H9 (cell line): ENCODE measurements around the gene DCN. TPM values are rescaled to one million over a fixed set of nuclear protein-coding genes. Genes with fewer than 3 reads are reported as not detected.

ENCODE experiments used
- DNase-seq: peaks from one replicate; pipeline ENCODE4 v3.0.0-alpha.2; 2017
- H2AFZ ChIP-seq: one replicate; pipeline ENCODE4 v1.6.1; 2013; ENCODE audit warnings: mild to moderate bottlenecking, low read length, control low read depth, moderate library complexity
- H2AK5ac ChIP-seq: 2 replicates; pipeline ENCODE4 v1.6.1; 2013; ENCODE audit warnings: low read length, control low read depth, mixed read lengths; ENCODE audit not compliant: insufficient read length
- H2BK120ac ChIP-seq: one replicate; pipeline ENCODE4 v1.6.1; 2013; ENCODE audit warnings: low read depth, mild to moderate bottlenecking, low read length, control low read depth, inconsistent platforms; ENCODE audit not compliant: poor library complexity, severe bottlenecking
- H2BK12ac ChIP-seq: 2 replicates; pipeline ENCODE4 v1.6.1; 2013; ENCODE audit warnings: low read length, control low read depth, mixed read lengths, low read depth; ENCODE audit not compliant: insufficient read length
- H2BK15ac ChIP-seq: 2 replicates; pipeline ENCODE4 v1.6.1; 2013; ENCODE audit warnings: low read depth, low read length, control low read depth
- H2BK20ac ChIP-seq: one replicate; pipeline ENCODE4 v1.6.1; 2013; ENCODE audit warnings: low read depth, mild to moderate bottlenecking, low read length, control low read depth, inconsistent platforms; ENCODE audit not compliant: poor library complexity, severe bottlenecking
- H2BK5ac ChIP-seq: 2 replicates; pipeline ENCODE4 v1.6.1; 2013; ENCODE audit warnings: low read length, control low read depth, mixed read lengths; ENCODE audit not compliant: insufficient read length
- H3K14ac ChIP-seq: 2 replicates; pipeline ENCODE4 v1.6.1; 2013; ENCODE audit warnings: low read length, control low read depth; ENCODE audit not compliant: insufficient read depth
- H3K18ac ChIP-seq: 2 replicates; pipeline ENCODE4 v1.6.1; 2013; ENCODE audit warnings: low read depth, mild to moderate bottlenecking, mixed read lengths, low read length, control low read depth; ENCODE audit not compliant: insufficient read length
- H3K23ac ChIP-seq: 2 replicates; pipeline ENCODE4 v1.6.1; 2013; ENCODE audit warnings: low read length, control low read depth, mixed read lengths, low read depth; ENCODE audit not compliant: insufficient read length
- H3K23me2 ChIP-seq: 2 replicates; pipeline ENCODE4 v1.6.1; 2013; ENCODE audit warnings: low read depth, mild to moderate bottlenecking, mixed read lengths, low read length, control low read depth; ENCODE audit not compliant: insufficient read length, poor library complexity, severe bottlenecking
- H3K27ac ChIP-seq: 2 replicates; pipeline ENCODE4 v1.5.1; 2013; ENCODE audit warnings: low read length, control low read depth, mixed read lengths, low read depth; ENCODE audit not compliant: insufficient read length
- H3K27me3 ChIP-seq: 2 replicates; pipeline ENCODE4 v1.6.1; 2013; ENCODE audit warnings: low read length, control low read depth, inconsistent platforms; ENCODE audit not compliant: insufficient read depth
- H3K4ac ChIP-seq: 2 replicates; pipeline ENCODE4 v1.6.1; 2013; ENCODE audit warnings: low read depth, mild to moderate bottlenecking, control low read depth, inconsistent platforms, low read length, moderate library complexity
- H3K4me1 ChIP-seq: 2 replicates; pipeline ENCODE4 v1.6.1; 2013; ENCODE audit warnings: low read length, control low read depth, inconsistent platforms; ENCODE audit not compliant: insufficient read depth
- H3K4me2 ChIP-seq: 2 replicates; pipeline ENCODE4 v1.6.1; 2013; ENCODE audit warnings: low read length, control low read depth, mixed read lengths; ENCODE audit not compliant: insufficient read length, insufficient read depth
- H3K56ac ChIP-seq: 2 replicates; pipeline ENCODE4 v1.6.1; 2013; ENCODE audit warnings: low read depth, mild to moderate bottlenecking, mixed read lengths, low read length, control low read depth; ENCODE audit not compliant: insufficient read length
- H3K79me1 ChIP-seq: 2 replicates; pipeline ENCODE4 v1.6.1; 2013; ENCODE audit warnings: low read depth, mild to moderate bottlenecking, moderate library complexity, low read length, control low read depth, inconsistent platforms; ENCODE audit not compliant: insufficient read depth, poor library complexity, severe bottlenecking
- H3K79me2 ChIP-seq: 2 replicates; pipeline ENCODE4 v1.6.1; 2013; ENCODE audit warnings: low read length, control low read depth, inconsistent platforms; ENCODE audit not compliant: insufficient read depth
- H3K9ac ChIP-seq: 2 replicates; pipeline ENCODE4 v1.6.1; 2013; ENCODE audit warnings: low read length, control low read depth, mixed read lengths; ENCODE audit not compliant: insufficient read length; ENCODE audit errors: extremely low read depth
- H3K9me3 ChIP-seq: one replicate; pipeline ENCODE4 v1.6.1; 2013; ENCODE audit warnings: low read depth, low read length, inconsistent platforms; ENCODE audit not compliant: control insufficient read depth
- H3T11ph ChIP-seq: one replicate; pipeline ENCODE4 v1.6.1; 2013; ENCODE audit warnings: mild to moderate bottlenecking, low read length, control low read depth, inconsistent platforms
- H4K20me1 ChIP-seq: one replicate; pipeline ENCODE4 v1.6.1; 2013; ENCODE audit not compliant: control insufficient read depth, insufficient read length, insufficient read depth
- H4K5ac ChIP-seq: 2 replicates; pipeline ENCODE4 v1.6.1; 2013; ENCODE audit warnings: low read depth, mild to moderate bottlenecking, mixed read lengths, low read length, control low read depth; ENCODE audit not compliant: insufficient read length
- H4K8ac ChIP-seq: replicated peaks from 2 replicates; pipeline ENCODE4 v1.6.1; 2013; ENCODE audit warnings: low read length, control low read depth, mixed read lengths, low read depth; ENCODE audit not compliant: insufficient read length
- H4K91ac ChIP-seq: 2 replicates; pipeline ENCODE4 v1.6.1; 2013; ENCODE audit warnings: low read depth, mild to moderate bottlenecking, moderate library complexity, mixed read lengths, low read length, control low read depth; ENCODE audit not compliant: insufficient read length
- H3K27ac Mint-ChIP-seq, 3 experiments: 2 replicates in 2 of 3; 3 replicates in 1 of 3; pipeline ENCODE4 v1.8.0; 2020 to 2021; ENCODE audit warnings: mixed read lengths in 3 of 3, mild to moderate bottlenecking in 1 of 3, moderate library complexity in 1 of 3
- H3K27me3 Mint-ChIP-seq: 2 replicates; pipeline ENCODE4 v1.8.0; 2021; ENCODE audit warnings: low read depth, mild to moderate bottlenecking, moderate library complexity, mixed read lengths
- H3K36me3 Mint-ChIP-seq, 3 experiments: 2 replicates in 2 of 3; 3 replicates in 1 of 3; pipeline ENCODE4 v1.8.0; 2020 to 2021; ENCODE audit warnings: low read depth in 3 of 3, mixed read lengths in 3 of 3; ENCODE audit not compliant: insufficient read depth in 1 of 3
- H3K4me1 Mint-ChIP-seq, 2 experiments: 2 replicates each; pipeline ENCODE4 v1.8.0; 2020; ENCODE audit warnings: mixed read lengths in 2 of 2
- H3K4me3 Mint-ChIP-seq, 2 experiments: 2 replicates in 1 of 2; 3 replicates in 1 of 2; pipeline ENCODE4 v1.8.0; 2020 to 2021; ENCODE audit warnings: mild to moderate bottlenecking in 2 of 2, mixed read lengths in 2 of 2, moderate library complexity in 1 of 2
- H3K9me3 Mint-ChIP-seq, 2 experiments: 2 replicates in 1 of 2; 3 replicates in 1 of 2; pipeline ENCODE4 v1.8.0; 2020; ENCODE audit warnings: mild to moderate bottlenecking in 2 of 2, mixed read lengths in 2 of 2, moderate library complexity in 1 of 2
- CTCF ChIP-seq: fragments of 200-600 bp; sonication (generic); conservative IDR thresholded peaks from 3 replicates; pipeline ENCODE4 v1.8.0; 2021; ENCODE audit warnings: antibody characterized with exemption, mild to moderate bottlenecking
- WGBS: extraction: QIAGEN DNeasy Blood & Tissue Kit; methylation state at CpG from one replicate; pipeline ENCODE4 v1.1.7; 2013; ENCODE audit warnings: missing lambda C conversion rate, low lambda C conversion rate, mixed read lengths; ENCODE audit not compliant: insufficient read length; ENCODE audit errors: extremely low coverage; 5-methylcytosine and 5-hydroxymethylcytosine counted together
- total RNA-seq: library from RNA; stranded (reverse); gene quantifications from 2 replicates; pipeline ENCODE4 v1.2.1, GENCODE V29; 2021

Gene DCN
- total RNA-seq, 1 experiment from 2014 or later = not detected

- Histone ChIP-seq H3K18ac (no peak overlapping the region), H3T11ph (no peak overlapping the region), H3K23me2 (no peaks in the 10 kb centered on the region), H3K79me2 (no peaks in the 10 kb centered on the region), H4K8ac (no peak overlapping the region), H3K9me3 (no peaks in the 10 kb centered on the region), H2BK20ac (no peak overlapping the region), H2BK15ac (no peak overlapping the region), H2AK5ac (no peak overlapping the region), H3K27me3 (no peaks in the 10 kb centered on the region), H2BK5ac (no peak overlapping the region), H3K14ac (no peak overlapping the region), H4K20me1 (no peaks in the 10 kb centered on the region), H4K5ac (no peak overlapping the region), H3K4me2 (no peak overlapping the region), H3K27ac (no peak overlapping the region), H2BK120ac (no peak overlapping the region), H3K4me1 (no peaks in the 10 kb centered on the region), H3K56ac (no peak overlapping the region), H2AFZ (no peak overlapping the region), H3K9ac (no peak overlapping the region), H3K4ac (no peak overlapping the region), H4K91ac (no peak overlapping the region), H3K79me1 (no peaks in the 10 kb centered on the region), H3K23ac (no peak overlapping the region), H2BK12ac (no peak overlapping the region)
- H3K27me3 Mint-ChIP-seq = no peaks in the 10 kb centered on the region
- DNase-seq = no peak
- H3K36me3 Mint-ChIP-seq = peaks cover 0 to 6% (median 0%) of the 10 kb centered on the region in 3 experiments; a peak in 1 of 7 replicates
- WGBS = no CpG with 5 or more reads among the region's 4 CpGs
- H3K27ac Mint-ChIP-seq = no peak overlapping the region; a peak in 1 of 7 replicates
- H3K9me3 Mint-ChIP-seq = peaks cover 0 to 2% of the 10 kb centered on the region in 2 experiments; a peak in 2 of 5 replicates
- H3K4me1 Mint-ChIP-seq = peaks cover 7 to 13% of the 10 kb centered on the region in 2 experiments
- TF ChIP-seq CTCF = no peak
- no peak overlapping the region for H3K4me3 Mint-ChIP-seq
Measured at GRCh38 chr12:91204421-91204820, 21.8 kb upstream of the DCN start.
